ENCODE results near the gene TSPAN3.

Gene TSPAN3

GRCh38 chr15:77002954-77003912 lies 67.7 kb downstream of the TSPAN3 start:
- no peak for DNase-seq

- DNase-seq: no peak
These were observed 68.5 kb downstream of the TSPAN3 start for GRCh38 chr15:77002436-77002835.

GRCh38 chr15:77001966-77002365 lies 68.9 kb downstream of the TSPAN3 start:
- no peak for DNase-seq

GRCh38 chr15:77001351-77001750 lies 69.6 kb downstream of the TSPAN3 start:
- DNase-seq: no peak

- no peak for DNase-seq
These were observed 70.9 kb downstream of the TSPAN3 start for GRCh38 chr15:76999996-77000395.

- no peak for DNase-seq
These were observed 72.1 kb downstream of the TSPAN3 start for GRCh38 chr15:76998663-76999285.

GRCh38 chr15:76996526-76997401 lies 74.1 kb downstream of the TSPAN3 start:
- no peak for DNase-seq

- no peak for DNase-seq
These were observed 74.8 kb downstream of the TSPAN3 start for GRCh38 chr15:76996076-76996525.

GRCh38 chr15:76994971-76995945 lies 75.7 kb downstream of the TSPAN3 start, which contains the start of gene PSTPIP1:
Gene PSTPIP1 (plus strand): TSS chr15:76995126. CDS start chr15:76995574, 448 bp downstream.
- DNase-seq: no peak

- no peak for DNase-seq
These were observed 76.4 kb downstream of the TSPAN3 start for GRCh38 chr15:76994496-76994895.

GRCh38 chr15:76994001-76994400 lies 76.9 kb downstream of the TSPAN3 start:
- DNase-seq: no peak

GRCh38 chr15:76993114-76993725 lies 77.7 kb downstream of the TSPAN3 start:
- no peak for DNase-seq

- no peak for DNase-seq
These were observed 78.9 kb downstream of the TSPAN3 start for GRCh38 chr15:76991741-76992645.
